Activated naive CD4-positive, alpha-beta T cell treated with anti-CD3 and anti-CD28 coated beads, Interleukin-2, amount 50 U/mL, for 16 hours (primary cell): ENCODE measurements around the gene SPARC.

Source experiments
- DNase-seq: peaks from one replicate; pipeline ENCODE4 v3.0.0-alpha.2; 2020

Gene SPARC

GRCh38 chr5:151657114-151657513 lies 29.6 kb downstream of the SPARC start:
- no peak for DNase-seq

GRCh38 chr5:151656311-151656710 lies 30.4 kb downstream of the SPARC start:
- DNase-seq: no peak

- peak; percentile 75 for DNase-seq
Observed at GRCh38 chr5:151651997-151652645, 34.6 kb downstream of the SPARC start.

- no peak for DNase-seq
Observed at GRCh38 chr5:151648988-151649387, 37.7 kb downstream of the SPARC start.

- DNase-seq: no peak
Observed at GRCh38 chr5:151648089-151648488, 38.6 kb downstream of the SPARC start.

- DNase-seq: no peak
Observed at GRCh38 chr5:151647320-151647861, 39.3 kb downstream of the SPARC start.

- no peak for DNase-seq
Observed at GRCh38 chr5:151646334-151646733, 40.4 kb downstream of the SPARC start.

- DNase-seq: no peak
Observed at GRCh38 chr5:151643388-151643787, 43.3 kb downstream of the SPARC start.

- DNase-seq: no peak
Observed at GRCh38 chr5:151642472-151643140, 44.1 kb downstream of the SPARC start.

- no peak for DNase-seq
Observed at GRCh38 chr5:151638619-151639018, 48.1 kb downstream of the SPARC start.

- no peak for DNase-seq
Observed at GRCh38 chr5:151637676-151638075, 49.0 kb downstream of the SPARC start.

GRCh38 chr5:151633892-151634291 lies 52.8 kb downstream of the SPARC start:
- DNase-seq: no peak

GRCh38 chr5:151632941-151633340 lies 53.8 kb downstream of the SPARC start:
- no peak for DNase-seq

GRCh38 chr5:151632524-151632923 lies 54.2 kb downstream of the SPARC start:
- DNase-seq: no peak

GRCh38 chr5:151631941-151632340 lies 54.8 kb downstream of the SPARC start:
- DNase-seq: no peak

GRCh38 chr5:151630088-151630487 lies 56.6 kb downstream of the SPARC start:
- no peak for DNase-seq

- no peak for DNase-seq
Observed at GRCh38 chr5:151628112-151628823, 58.4 kb downstream of the SPARC start.

- DNase-seq: no peak
Observed at GRCh38 chr5:151627650-151628049, 59.1 kb downstream of the SPARC start.

- DNase-seq: no peak
Observed at GRCh38 chr5:151625285-151625684, 61.4 kb downstream of the SPARC start.

- DNase-seq: no peak
Observed at GRCh38 chr5:151624476-151624875, 62.2 kb downstream of the SPARC start.

GRCh38 chr5:151622367-151623088 lies 64.2 kb downstream of the SPARC start:
- no peak for DNase-seq

GRCh38 chr5:151620461-151620840 lies 66.3 kb downstream of the SPARC start:
- no peak for DNase-seq

GRCh38 chr5:151619812-151620460 lies 66.8 kb downstream of the SPARC start:
- no peak for DNase-seq
